K562 (cell line): Measurements from ENCODE around the gene SULT2A1. TPM values are rescaled to one million over a fixed set of nuclear protein-coding genes. Genes with fewer than 3 reads are reported as not detected.
A peak's percentile ranks its signal among the peaks of the same experiment; 100 is the strongest.

Experiments used
- CBX3 ChIP-seq, 2 experiments: IDR thresholded peaks; 1 replicate in 1 of 2; 2 replicates in 1 of 2; pipeline ENCODE4 v1.6.1; 2012; ENCODE audit warnings: inconsistent platforms in 2 of 2, low read length in 2 of 2, borderline replicate concordance in 1 of 2, control low read depth in 1 of 2
- EP400 ChIP-seq: fragments of 450-650 bp; IDR thresholded peaks from 2 replicates; pipeline ENCODE4 v1.6.1; 2017; ENCODE audit warnings: antibody characterized with exemption, mild to moderate bottlenecking, moderate library complexity
- ID3 ChIP-seq, 2 experiments: fragments of 250-450 bp in 1 of 2; fragments of 450-650 bp in 1 of 2; sonication (Bioruptor Pico) in 1 of 2; IDR thresholded peaks; 2 replicates each; pipeline versions ENCODE4 v1.6.1 to v1.8.0; 2016 to 2021; ENCODE audit warnings: mild to moderate bottlenecking in 2 of 2, moderate library complexity in 2 of 2, missing compliant biosample characterization in 1 of 2, missing genetic modification characterization in 1 of 2
- MGA ChIP-seq: fragments of 450-650 bp; IDR thresholded peaks from 2 replicates; pipeline ENCODE4 v1.6.1; 2016; ENCODE audit warnings: mild to moderate bottlenecking, moderate library complexity
- MTF1 ChIP-seq: fragments of 250-450 bp; sonication (Bioruptor Pico); IDR thresholded peaks from 2 replicates; pipeline ENCODE4 v1.9.0; 2021; ENCODE audit warnings: moderate library complexity, mild to moderate bottlenecking, inconsistent platforms, borderline replicate concordance
- SRSF7 ChIP-seq: fragments of 200-400 bp; formaldehyde crosslinking; optimal IDR thresholded peaks from 2 replicates; pipeline ENCODE3; 2017; ENCODE audit warnings: mild to moderate bottlenecking, low read depth, low read length
- TOE1 ChIP-seq, 2 experiments: fragments of 450-650 bp in 1 of 2; sonication (generic) in 1 of 2; formaldehyde crosslinking in 1 of 2; IDR thresholded peaks; 2 replicates each; pipeline versions ENCODE4 v1.7.1 to v1.8.0; 2016 to 2022; ENCODE audit warnings: borderline replicate concordance in 2 of 2, mild to moderate bottlenecking in 2 of 2, antibody characterized with exemption in 1 of 2, inconsistent platforms in 1 of 2, low read depth in 1 of 2, missing genetic modification reagents in 1 of 2, moderate library complexity in 1 of 2
- ZNF449 ChIP-seq: fragments of 250-450 bp; sonication (Bioruptor Pico); IDR thresholded peaks from 2 replicates; pipeline ENCODE4 v1.8.0; 2022; ENCODE audit warnings: moderate library complexity, mild to moderate bottlenecking, inconsistent platforms
- ZNF639 ChIP-seq, 2 experiments: fragments of 200-800 bp in 1 of 2; sonication (Bioruptor generic) in 1 of 2; sonication (generic) in 1 of 2; formaldehyde crosslinking in 1 of 2; IDR thresholded peaks in 1 of 2; conservative IDR thresholded peaks in 1 of 2; 2 replicates each; pipeline versions ENCODE4 v1.5.0 to v1.6.1; 2016 to 2020; ENCODE audit warnings: missing compliant biosample characterization in 1 of 2, missing genetic modification characterization in 1 of 2, missing genetic modification reagents in 1 of 2
- polyA plus RNA-seq, 8 experiments: library from polyadenylated mRNA; depleted of rRNA in 4 of 8; stranded (reverse) in 5 of 8; unstranded in 3 of 8; fragments of >200 nt; fragmentation: Nextera tagmentation in 2 of 8; fragmentation: Illumina TruSeq in 1 of 8; extraction: Ambion mirVana in 2 of 8; extraction: Trizol in 1 of 8; gene quantifications; 2 replicates each; pipeline versions ENCODE4 v1.2.1 to v1.2.3, GENCODE V29; 2011 to 2014; ENCODE audit warnings: inconsistent platforms in 1 of 8, missing spikeins in 1 of 8
- total RNA-seq, 7 experiments: library from RNA; depleted of rRNA in 6 of 7; stranded (reverse); fragments of >200 nt in 6 of 7; fragmentation: Illumina TruSeq in 2 of 7; extraction: Trizol in 2 of 7; gene quantifications; 2 replicates each; pipeline versions ENCODE4 v1.2.1 to v1.2.3, GENCODE V29; 2011 to 2021; ENCODE audit warnings: low replicate concordance in 1 of 7

SULT2A1 gene
- total and polyA plus RNA-seq, 9 of the 15 experiments (the other 6 are each of a cell fraction or from before 2014, with no cell fraction given), result 0.03 to 0.25 (median 0.07) TPM; not detected in 4

GRCh38 chr19:47891622-47891922, 5.5 kb upstream of the SULT2A1 start (continued):
- TF ChIP-seq TOE1 (IDR thresholded peaks at IDR 0.05; ENCODE audit: borderline replicate concordance) (no peak), TOE1 (CRISPR knock-in tag; IDR thresholded peaks at IDR 0.05; ENCODE audit: borderline replicate concordance, low read depth) (no peak), MTF1 (CRISPR knock-in tag) (no peak), ZNF449 (CRISPR knock-in tag) (no peak), ZNF639 (CRISPR knock-in tag; conservative IDR thresholded peaks at IDR 0.05 in 1 of 2, IDR thresholded peaks at IDR 0.05 in 1 of 2) (no peak), CBX3 (IDR thresholded peaks at IDR 0.05; ENCODE audit: borderline replicate concordance in 1 of 2, low read length in 2 of 2) (no peak), ID3 (CRISPR knock-in tag; IDR thresholded peaks at IDR 0.05) (no peak), ID3 (tag; IDR thresholded peaks at IDR 0.05) (no peak), EP400 (peak; percentile 22; the same call in 1 of the 2 replicates), SRSF7 (no peak), MGA (peak; percentile 46; the same call in 1 of the 2 replicates)
